Glomerular visceral epithelial cell (primary cell): Measurements from ENCODE around the gene TCTA.
A peak's percentile ranks its signal among the peaks of the same experiment; 100 is the strongest.

Source experiments
- DNase-seq: peaks from one replicate; pipeline ENCODE4 v3.0.0-alpha.2; 2016; ENCODE audit errors: extremely low spot score

TCTA gene

GRCh38 chr3:49460956-49461355, 48.7 kb downstream of the TCTA start:
- DNase-seq = no peak

DNA sequence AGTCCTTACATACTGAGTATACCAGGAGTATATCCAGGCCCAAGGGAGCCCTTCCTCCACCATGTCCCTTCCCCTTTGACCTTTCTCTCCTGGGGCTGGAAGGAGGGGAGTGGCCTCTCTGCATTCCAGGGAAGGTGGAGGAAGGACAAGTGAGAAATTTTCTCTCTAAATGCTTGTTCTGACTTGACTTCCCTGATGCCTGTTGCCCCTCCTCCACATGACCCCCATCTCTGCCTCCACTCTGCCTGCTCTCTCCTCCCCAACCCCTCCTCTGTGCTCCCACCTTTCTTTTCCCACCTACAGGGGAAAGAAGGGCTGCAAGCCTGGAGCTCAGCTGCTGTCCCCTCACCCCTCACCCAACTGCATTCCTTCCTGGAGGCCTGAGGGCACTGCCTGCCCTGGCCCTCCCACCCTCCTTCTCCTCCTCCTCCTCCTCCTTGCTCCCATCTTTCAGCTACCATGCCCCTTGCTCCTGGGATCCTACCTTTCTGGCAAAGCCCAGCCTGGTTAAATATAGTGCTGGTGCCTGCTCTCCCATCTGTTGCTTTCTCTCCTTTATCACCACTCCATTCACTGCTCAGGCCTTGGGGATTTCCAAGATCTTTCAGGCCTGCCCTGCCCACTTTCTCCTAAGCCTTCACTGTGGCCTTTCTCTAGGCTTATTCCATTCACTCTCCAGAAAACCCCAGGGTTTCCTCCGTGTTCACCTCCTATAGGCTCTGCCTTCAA, 49.4 kb downstream of the TCTA start:
- DNase-seq = peak; percentile 30

- DNase-seq = peak; percentile 31
Measured at GRCh38 chr3:49462222-49462621, 50.0 kb downstream of the TCTA start.

GRCh38 chr3:49465270-49466034, 53.2 kb downstream of the TCTA start:
- no peak for DNase-seq
